HCT116 (cell line): ENCODE data around the gene TMEM209. TPM values are rescaled to one million over a fixed set of nuclear protein-coding genes. Genes with fewer than 3 reads are reported as not detected.

Experiments
- ATAC-seq: fragments of 200-7000 bp; cut with Tn5 transposase; 2 replicates; pipeline ENCODE4 v1.9.1; 2020; ENCODE audit warnings: mild to moderate bottlenecking, moderate library complexity
- BruUV-seq: library from RNA; stranded (reverse); fragments of 400-500 nt; replicated peaks from 2 replicates; lab custom pipeline; 2021; lab: Mats Ljungman, UMichigan
- CTCF ChIA-PET: fragments of 300-600 bp; sonication (Branson Sonifier 250); formaldehyde crosslinking; loops from one replicate; lab custom pipeline; 2021; ENCODE audit warnings: antibody characterized with exemption; lab: Charles Lee
- POLR2A ChIA-PET: fragments of 300-600, 350-600 bp; sonication (Branson Sonifier 250); formaldehyde crosslinking; loops from one replicate; lab custom pipeline; 2021; ENCODE audit warnings: antibody characterized with exemption; lab: Charles Lee
- RAD21 ChIA-PET, 2 experiments: fragments of 300-600 bp; sonication (Branson Sonifier 250); formaldehyde crosslinking; loops; one replicate each; lab custom pipeline; 2023; ENCODE audit warnings: low total read pairs in 2 of 2; ENCODE audit not compliant: uncharacterized antibody in 2 of 2, unreplicated experiment in 2 of 2, low non-redundant PET in 1 of 2; lab: Charles Lee
- DNase-seq: peaks from one replicate; pipeline ENCODE4 v3.0.0-alpha.2; 2010; ENCODE audit warnings: low read depth, low spot score
- H2AFZ ChIP-seq: fragments of 200-600 bp; shearing (Covaris generic), sonication (generic); 2 replicates; pipeline ENCODE4 v1.6.1; 2017; ENCODE audit warnings: low read depth, mixed run types, mixed read lengths, antibody characterized with exemption, low read length; ENCODE audit not compliant: poor library complexity, severe bottlenecking
- H3K27ac ChIP-seq: 2 replicates; pipeline ENCODE4 v1.5.1; 2012; ENCODE audit warnings: low read depth, low read length
- H3K27me3 ChIP-seq: fragments of 200-600 bp; sonication (generic); 2 replicates; pipeline ENCODE4 v1.6.1; 2016; ENCODE audit warnings: mixed run types, low read length, mixed read lengths; ENCODE audit not compliant: insufficient read depth
- H3K36me3 ChIP-seq, 2 experiments: fragments of 200-500 bp in 1 of 2; fragments of 200-600 bp in 1 of 2; sonication (Bioruptor generic) in 1 of 2; sonication (generic) in 1 of 2; 2 replicates each; pipeline versions ENCODE4 v1.5.1 to v1.6.1; 2014 to 2016; ENCODE audit warnings: low read length in 2 of 2, inconsistent platforms in 1 of 2, mixed read lengths in 1 of 2, mixed run types in 1 of 2; ENCODE audit not compliant: insufficient read depth in 2 of 2, control insufficient read depth in 1 of 2
- H3K4me1 ChIP-seq, 2 experiments: fragments of 200-600 bp in 1 of 2; sonication (generic) in 1 of 2; 2 replicates each; pipeline versions ENCODE4 v1.5.1 to v1.6.1; 2012 to 2017; ENCODE audit warnings: low read length in 2 of 2, inconsistent platforms in 1 of 2, mild to moderate bottlenecking in 1 of 2, mixed read lengths in 1 of 2, mixed run types in 1 of 2, moderate library complexity in 1 of 2; ENCODE audit not compliant: insufficient read depth in 2 of 2, control insufficient read depth in 1 of 2
- H3K4me2 ChIP-seq: fragments of 200-600 bp; sonication (generic); 2 replicates; pipeline ENCODE4 v1.6.1; 2017; ENCODE audit warnings: mixed run types, low read length, mixed read lengths
- H3K4me3 ChIP-seq, 2 experiments: fragments of 200-600 bp in 1 of 2; sonication (generic) in 1 of 2; replicated peaks in 1 of 2; 2 replicates each; pipeline ENCODE4 v1.5.1; 2011 to 2016; ENCODE audit warnings: low read length in 2 of 2, control low read depth in 1 of 2, low read depth in 1 of 2, mild to moderate bottlenecking in 1 of 2, mixed read lengths in 1 of 2, mixed run types in 1 of 2
- H3K79me2 ChIP-seq: fragments of 200-600 bp; sonication (generic); 2 replicates; pipeline ENCODE4 v1.6.1; 2017; ENCODE audit warnings: mild to moderate bottlenecking, mixed run types, low read length, moderate library complexity, mixed read lengths; ENCODE audit not compliant: insufficient read depth
- H3K9ac ChIP-seq: fragments of 200-600 bp; sonication (generic); 2 replicates; pipeline ENCODE4 v1.6.1; 2016; ENCODE audit warnings: low read length, mixed read lengths
- H3K9me2 ChIP-seq: fragments of 200-600 bp; sonication (generic), shearing (Covaris generic); 2 replicates; pipeline ENCODE4 v1.6.1; 2017; ENCODE audit warnings: mixed run types, mild to moderate bottlenecking, moderate library complexity; ENCODE audit not compliant: insufficient read depth
- H3K9me3 ChIP-seq, 2 experiments: fragments of 200-500 bp in 1 of 2; fragments of 200-600 bp in 1 of 2; sonication (Bioruptor generic) in 1 of 2; sonication (generic) in 1 of 2; 2 replicates each; pipeline ENCODE4 v1.6.1; 2014 to 2017; ENCODE audit warnings: low read length in 2 of 2, mixed read lengths in 2 of 2, inconsistent platforms in 1 of 2, low read depth in 1 of 2, mild to moderate bottlenecking in 1 of 2, mixed run types in 1 of 2, moderate library complexity in 1 of 2; ENCODE audit not compliant: control insufficient read depth in 1 of 2, insufficient read depth in 1 of 2
- H4K20me1 ChIP-seq: fragments of 200-600 bp; sonication (generic), shearing (Covaris generic); 2 replicates; pipeline ENCODE4 v1.6.1; 2017; ENCODE audit warnings: mixed run types, mild to moderate bottlenecking, moderate library complexity; ENCODE audit not compliant: insufficient read depth
- CBX3 ChIP-seq: IDR thresholded peaks from 2 replicates; pipeline ENCODE4 v1.6.1; 2012; ENCODE audit warnings: low read depth
- EGR1 ChIP-seq: IDR thresholded peaks from 2 replicates; pipeline ENCODE4 v1.6.1; 2012; ENCODE audit warnings: low read depth
- EZH2phosphoT487 ChIP-seq: fragments of 200-600 bp; IDR thresholded peaks from 2 replicates; pipeline ENCODE4 v1.6.1; 2018; ENCODE audit warnings: antibody characterized with exemption, borderline replicate concordance
- JUND ChIP-seq: IDR thresholded peaks from 2 replicates; pipeline ENCODE4 v1.6.1; 2012
- POLR2A ChIP-seq: IDR thresholded peaks from 2 replicates; pipeline ENCODE4 v1.7.0; 2011; ENCODE audit warnings: borderline replicate concordance; ENCODE audit not compliant: insufficient read depth, insufficient read length; ENCODE audit errors: extremely low read depth
- POLR2AphosphoS5 ChIP-seq: IDR thresholded peaks from 2 replicates; pipeline ENCODE4 v1.6.1; 2011; ENCODE audit warnings: mild to moderate bottlenecking, low read depth, low read length, moderate library complexity
- RAD21 ChIP-seq: IDR thresholded peaks from 2 replicates; pipeline ENCODE4 v1.6.1; 2012; ENCODE audit warnings: low read depth, mild to moderate bottlenecking
- SIN3A ChIP-seq: IDR thresholded peaks from 2 replicates; pipeline ENCODE4 v1.6.1; 2012; ENCODE audit warnings: low read depth
- SP1 ChIP-seq: IDR thresholded peaks from 2 replicates; pipeline ENCODE4 v1.6.1; 2012; ENCODE audit warnings: low read depth
- SRF ChIP-seq: IDR thresholded peaks from 2 replicates; pipeline ENCODE4 v1.6.1; 2012; ENCODE audit warnings: low read depth
- intact Hi-C: fragments of 100-400 bp; cut with micrococcal nuclease; formaldehyde crosslinking; loops from 2 replicates; pipeline ENCODE4 v1.10.0; 2022
- total RNA-seq: library from RNA; stranded (reverse); gene quantifications from one replicate; pipeline ENCODE4 v1.2.1, GENCODE V29; 2021; ENCODE audit not compliant: unreplicated experiment
- TF ChIP-seq, protein P1 (sequence below): IDR thresholded peaks from 2 replicates; pipeline ENCODE4 v1.6.1; 2012
- TF ChIP-seq, protein P2 (sequence below): IDR thresholded peaks from 2 replicates; pipeline ENCODE4 v1.6.1; 2012
- TF ChIP-seq, protein P3 (sequence below), 3 experiments: fragments of 200-600 bp in 1 of 3; sonication (generic) in 1 of 3; IDR thresholded peaks in 2 of 3; conservative IDR thresholded peaks in 1 of 3; 2 replicates each; pipeline ENCODE4 v1.5.1; 2012 to 2017; ENCODE audit warnings: low read depth in 2 of 3, low read length in 2 of 3, antibody characterized with exemption in 1 of 3, borderline replicate concordance in 1 of 3, control low read depth in 1 of 3, mild to moderate bottlenecking in 1 of 3, mixed read lengths in 1 of 3, mixed run types in 1 of 3, moderate library complexity in 1 of 3; ENCODE audit not compliant: insufficient read depth in 1 of 3

TMEM209 gene
- total RNA-seq, 1 experiment from 2014 or later: 35.8 TPM

DNA sequence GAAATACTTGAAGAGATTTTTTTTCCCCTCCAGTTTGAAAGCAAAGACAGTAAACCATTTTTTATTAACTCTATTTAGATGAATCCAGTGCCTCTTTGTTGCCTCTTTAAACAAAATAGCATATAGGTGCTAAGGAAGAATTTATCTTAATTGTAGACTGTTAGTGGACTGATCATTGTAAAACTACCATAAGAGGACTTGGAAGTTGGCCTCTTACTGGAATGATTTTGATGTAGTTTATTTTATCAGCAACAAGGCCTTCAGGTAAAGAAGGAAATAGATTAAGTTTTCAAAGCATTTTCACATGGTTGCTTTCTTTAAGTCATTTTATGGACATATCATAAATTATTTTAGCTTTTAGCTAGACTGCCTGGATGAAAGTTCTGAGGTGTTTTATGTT lies 81.7 kb downstream of the TMEM209 start:
- H3K27ac ChIP-seq: no peak overlapping the region
- H3K4me1 ChIP-seq: no peaks in the 10 kb centered on the region
- no peaks in the 10 kb centered on the region for H3K9me3 ChIP-seq
- DNase-seq (no peak), ATAC-seq (no peak)
- no peaks in the 10 kb centered on the region for H4K20me1 ChIP-seq
- ChIA-PET POLR2A (no interaction called here), CTCF (no interaction called here), RAD21 (no interaction called here)
- no peak overlapping the region for H3K4me3 ChIP-seq
- BruUV-seq: no TSS peak
- no peak overlapping the region for H2AFZ ChIP-seq
- H3K4me2 ChIP-seq: no peak overlapping the region
- no peaks in the 10 kb centered on the region for H3K79me2 ChIP-seq
- TF ChIP-seq, protein P1, sequence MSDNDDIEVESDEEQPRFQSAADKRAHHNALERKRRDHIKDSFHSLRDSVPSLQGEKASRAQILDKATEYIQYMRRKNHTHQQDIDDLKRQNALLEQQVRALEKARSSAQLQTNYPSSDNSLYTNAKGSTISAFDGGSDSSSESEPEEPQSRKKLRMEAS: no peak
- TF ChIP-seq, protein P2, sequence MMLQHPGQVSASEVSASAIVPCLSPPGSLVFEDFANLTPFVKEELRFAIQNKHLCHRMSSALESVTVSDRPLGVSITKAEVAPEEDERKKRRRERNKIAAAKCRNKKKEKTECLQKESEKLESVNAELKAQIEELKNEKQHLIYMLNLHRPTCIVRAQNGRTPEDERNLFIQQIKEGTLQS: no peak
- no peak for TF ChIP-seq SP1
- TF ChIP-seq CBX3: no peak
- no peak for TF ChIP-seq POLR2A
- no peak for TF ChIP-seq SIN3A
- TF ChIP-seq JUND: no peak
- TF ChIP-seq EGR1: no peak
- H3K27me3 ChIP-seq: no peaks in the 10 kb centered on the region
- intact Hi-C loops: no loop called here
- peaks cover 10 to 21% of the 10 kb centered on the region in 2 experiments; a peak in 2 of 4 replicates for H3K36me3 ChIP-seq
- H3K9ac ChIP-seq: no peak overlapping the region
- H3K9me2 ChIP-seq: no peaks in the 10 kb centered on the region

DNA sequence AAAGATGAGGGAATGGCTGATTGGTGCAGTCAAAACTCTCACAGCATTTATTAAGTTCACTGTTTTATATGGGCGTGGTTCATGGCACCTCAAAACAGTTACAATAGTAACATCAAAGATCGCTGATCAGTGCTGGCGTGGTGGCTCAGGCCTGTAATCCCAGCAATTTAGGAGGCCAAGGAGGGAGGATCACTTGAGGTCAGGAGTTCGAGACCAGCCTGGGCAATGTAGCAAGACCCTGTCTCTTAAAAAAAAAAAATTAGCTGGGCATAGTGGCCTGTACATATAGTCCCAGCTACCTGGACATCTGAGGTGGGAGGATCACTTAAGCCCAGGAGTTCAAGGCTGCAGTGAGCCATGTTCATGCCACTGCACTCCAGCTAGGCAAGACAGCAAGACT lies 86.4 kb downstream of the TMEM209 start:
- Histone ChIP-seq H3K27ac (no peak overlapping the region), H3K27me3 (no peaks in the 10 kb centered on the region), H2AFZ (no peak overlapping the region), H4K20me1 (no peaks in the 10 kb centered on the region), H3K4me3 (no peak overlapping the region), H3K79me2 (no peaks in the 10 kb centered on the region), H3K9ac (no peak overlapping the region), H3K9me3 (no peaks in the 10 kb centered on the region), H3K9me2 (no peaks in the 10 kb centered on the region), H3K4me1 (peaks cover 0 to 11% of the 10 kb centered on the region in 2 experiments; a peak in 2 of 4 replicates), H3K36me3 (peaks cover 5 to 9% of the 10 kb centered on the region in 2 experiments; a peak in 2 of 4 replicates), H3K4me2 (no peak overlapping the region)
- no peak for TF ChIP-seq RAD21
- TF ChIP-seq SRF: no peak
- TF ChIP-seq, protein P2: no peak
- TF ChIP-seq EGR1: no peak
- TF ChIP-seq, protein P3, sequence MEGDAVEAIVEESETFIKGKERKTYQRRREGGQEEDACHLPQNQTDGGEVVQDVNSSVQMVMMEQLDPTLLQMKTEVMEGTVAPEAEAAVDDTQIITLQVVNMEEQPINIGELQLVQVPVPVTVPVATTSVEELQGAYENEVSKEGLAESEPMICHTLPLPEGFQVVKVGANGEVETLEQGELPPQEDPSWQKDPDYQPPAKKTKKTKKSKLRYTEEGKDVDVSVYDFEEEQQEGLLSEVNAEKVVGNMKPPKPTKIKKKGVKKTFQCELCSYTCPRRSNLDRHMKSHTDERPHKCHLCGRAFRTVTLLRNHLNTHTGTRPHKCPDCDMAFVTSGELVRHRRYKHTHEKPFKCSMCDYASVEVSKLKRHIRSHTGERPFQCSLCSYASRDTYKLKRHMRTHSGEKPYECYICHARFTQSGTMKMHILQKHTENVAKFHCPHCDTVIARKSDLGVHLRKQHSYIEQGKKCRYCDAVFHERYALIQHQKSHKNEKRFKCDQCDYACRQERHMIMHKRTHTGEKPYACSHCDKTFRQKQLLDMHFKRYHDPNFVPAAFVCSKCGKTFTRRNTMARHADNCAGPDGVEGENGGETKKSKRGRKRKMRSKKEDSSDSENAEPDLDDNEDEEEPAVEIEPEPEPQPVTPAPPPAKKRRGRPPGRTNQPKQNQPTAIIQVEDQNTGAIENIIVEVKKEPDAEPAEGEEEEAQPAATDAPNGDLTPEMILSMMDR (IDR thresholded peaks at IDR 0.05 in 2 of 3, conservative IDR thresholded peaks at IDR 0.05 in 1 of 3; ENCODE audit: borderline replicate concordance in 1 of 3, insufficient read depth in 1 of 3, low read depth in 2 of 3, low read length in 2 of 3): no peak
- TF ChIP-seq POLR2AphosphoS5: no peak
- TF ChIP-seq EZH2phosphoT487: no peak
- no peak for TF ChIP-seq SP1
- intact Hi-C loops: no loop called here
- POLR2A ChIA-PET: no interaction called here
- no peak for DNase-seq
- ATAC-seq: no peak
- CTCF ChIA-PET: no interaction called here
- RAD21 ChIA-PET: no interaction called here
- BruUV-seq: no TSS peak
